GM23338 (cell line): Measurements from ENCODE around the gene SMIM30. TPM values are rescaled to one million over a fixed set of nuclear protein-coding genes. Genes with fewer than 3 reads are reported as not detected.
"Not testable (repeated sequence)": the region's sequence is repeated elsewhere in the genome, so short reads cannot be mapped to it uniquely, and the experiment has no call there.

Experiments used
- ATAC-seq: fragments of 200-7000 bp; cut with Tn5 transposase; 3 replicates; pipeline ENCODE4 v1.9.1; 2020
- DNase-seq: peaks from one replicate; pipeline ENCODE4 v3.0.0-alpha.2; 2015; ENCODE audit warnings: low spot score
- H2AFZ ChIP-seq: fragments of 200-600 bp; sonication (generic); 2 replicates; pipeline ENCODE4 v1.8.0; 2016; ENCODE audit warnings: antibody characterized with exemption, mild to moderate bottlenecking, moderate library complexity
- H3F3A ChIP-seq: fragments of 200-600 bp; sonication (generic); replicated peaks from 2 replicates; pipeline ENCODE4 v1.8.0; 2017; ENCODE audit warnings: antibody characterized with exemption, mixed run types, low read depth
- H3K27ac ChIP-seq: fragments of 200-600 bp; sonication (generic); 2 replicates; pipeline ENCODE4 v1.6.1; 2016; ENCODE audit warnings: low read depth
- H3K27me3 ChIP-seq: fragments of 200-600 bp; sonication (generic); 2 replicates; pipeline ENCODE4 v1.8.0; 2016; ENCODE audit warnings: mild to moderate bottlenecking, mixed run types, moderate library complexity; ENCODE audit not compliant: insufficient read depth
- H3K36me3 ChIP-seq: fragments of 200-600 bp; sonication (generic); 2 replicates; pipeline ENCODE4 v1.8.0; 2016; ENCODE audit warnings: mild to moderate bottlenecking; ENCODE audit not compliant: insufficient read depth
- H3K4me1 ChIP-seq: fragments of 200-600 bp; sonication (generic); 2 replicates; pipeline ENCODE4 v1.8.0; 2016; ENCODE audit warnings: mild to moderate bottlenecking, moderate library complexity; ENCODE audit not compliant: insufficient read depth
- H3K4me2 ChIP-seq: fragments of 200-600 bp; sonication (generic); 2 replicates; pipeline ENCODE4 v1.7.1; 2017; ENCODE audit warnings: mixed run types
- H3K4me3 ChIP-seq: fragments of 200-600 bp; sonication (generic); 2 replicates; pipeline ENCODE4 v1.6.1; 2016; ENCODE audit warnings: mixed run types
- H3K79me2 ChIP-seq: fragments of 200-600 bp; sonication (generic); replicated peaks from 2 replicates; pipeline ENCODE4 v1.8.0; 2017; ENCODE audit warnings: mild to moderate bottlenecking; ENCODE audit not compliant: insufficient read depth
- H3K9me2 ChIP-seq: fragments of 200-600 bp; sonication (generic); 2 replicates; pipeline ENCODE4 v1.8.0; 2017; ENCODE audit not compliant: insufficient read depth
- H4K20me1 ChIP-seq: fragments of 200-600 bp; sonication (generic); replicated peaks from 2 replicates; pipeline ENCODE4 v1.8.0; 2017; ENCODE audit warnings: mild to moderate bottlenecking; ENCODE audit not compliant: insufficient read depth
- H3K27ac Mint-ChIP-seq: 2 replicates; pipeline ENCODE4 v1.8.0; 2020; ENCODE audit warnings: inconsistent platforms, mild to moderate bottlenecking, moderate library complexity, mixed read lengths
- H3K27me3 Mint-ChIP-seq: 3 replicates; pipeline ENCODE4 v1.8.0; 2022; ENCODE audit warnings: low read depth, mild to moderate bottlenecking, moderate library complexity, mixed read lengths, inconsistent platforms; ENCODE audit not compliant: insufficient read depth, poor library complexity
- H3K36me3 Mint-ChIP-seq: 3 replicates; pipeline ENCODE4 v1.8.0; 2021; ENCODE audit warnings: low read depth, mild to moderate bottlenecking, inconsistent platforms, moderate library complexity, mixed read lengths
- H3K4me1 Mint-ChIP-seq: 3 replicates; pipeline ENCODE4 v1.8.0; 2020; ENCODE audit warnings: mild to moderate bottlenecking, inconsistent platforms, mixed read lengths
- H3K4me3 Mint-ChIP-seq: 3 replicates; pipeline ENCODE4 v1.8.0; 2021; ENCODE audit warnings: moderate library complexity, mild to moderate bottlenecking, inconsistent platforms, mixed read lengths
- H3K9me3 Mint-ChIP-seq: 3 replicates; pipeline ENCODE4 v1.8.0; 2020; ENCODE audit warnings: moderate library complexity, mild to moderate bottlenecking, inconsistent platforms, mixed read lengths
- CREB1 ChIP-seq: fragments of 250-450 bp; sonication (Bioruptor Pico); IDR thresholded peaks from 2 replicates; pipeline ENCODE4 v1.5.0; 2020; ENCODE audit warnings: low read depth, mild to moderate bottlenecking, moderate library complexity
- EZH2 ChIP-seq: fragments of 200-600 bp; sonication (generic); IDR thresholded peaks from one replicate; pipeline ENCODE4 v1.8.0; 2017; ENCODE audit warnings: antibody characterized with exemption, mild to moderate bottlenecking, low read depth; ENCODE audit not compliant: unreplicated experiment
- NANOG ChIP-seq: IDR thresholded peaks from 2 replicates; pipeline ENCODE4 v1.6.1; 2016; ENCODE audit warnings: antibody characterized with exemption, borderline replicate concordance
- POLR2AphosphoS5 ChIP-seq: IDR thresholded peaks from 2 replicates; pipeline ENCODE4 v1.6.1; 2016; ENCODE audit warnings: antibody characterized with exemption, low read depth
- STAT1 ChIP-seq: IDR thresholded peaks from one replicate; pipeline ENCODE4 v1.6.1; 2016; ENCODE audit warnings: antibody characterized with exemption; ENCODE audit not compliant: unreplicated experiment
- ZNF331 ChIP-seq: fragments of 250-450 bp; sonication (Bioruptor Pico); IDR thresholded peaks from 2 replicates; pipeline ENCODE4 v1.5.0; 2020; ENCODE audit warnings: low read depth, mild to moderate bottlenecking, moderate library complexity
- long read RNA-seq: library from polyadenylated mRNA; unstranded; transcript quantifications from one replicate; pipeline ENCODE4 v2.0.0, GENCODE V29; 2020; ENCODE audit not compliant: unreplicated experiment
- polyA plus RNA-seq: library from polyadenylated mRNA; unstranded; fragments of >200 nt; fragmentation: Nextera tagmentation; extraction: Ambion mirVana; gene quantifications from 2 replicates; pipeline ENCODE4 v1.2.1, GENCODE V29; 2016
- total RNA-seq: library from RNA; depleted of rRNA; stranded (reverse); fragments of >200 nt; shearing (Covaris generic); gene quantifications from 2 replicates; pipeline ENCODE4 v1.2.3, GENCODE V29; 2014; rRNA removed
- TF ChIP-seq, protein P1 (sequence below): IDR thresholded peaks from one replicate; pipeline ENCODE4 v1.6.1; 2018; ENCODE audit warnings: antibody characterized with exemption; ENCODE audit not compliant: unreplicated experiment
- TF ChIP-seq, protein P2 (sequence below), 2 experiments: fragments of 200-600 bp in 1 of 2; sonication (generic) in 1 of 2; conservative IDR thresholded peaks; 2 replicates each; pipeline versions ENCODE4 v1.5.1 to v1.6.1; 2016 to 2017; ENCODE audit warnings: antibody characterized with exemption in 2 of 2, low read depth in 2 of 2, mild to moderate bottlenecking in 2 of 2, moderate library complexity in 1 of 2
- TF ChIP-seq, protein P3 (sequence below): IDR thresholded peaks from 2 replicates; pipeline ENCODE4 v1.6.1; 2016; ENCODE audit warnings: antibody characterized with exemption

Gene SMIM30, protein sequence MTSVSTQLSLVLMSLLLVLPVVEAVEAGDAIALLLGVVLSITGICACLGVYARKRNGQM
- total RNA-seq (40.6 and 68.4 TPM in 2 replicates), polyA plus RNA-seq (148 and 150 TPM in 2 replicates)
- long read RNA-seq, transcript SMIM30-201 (3 exons, 1,070 nt), result major isoform, 21 of 29 reads
- long read RNA-seq, partial matches to known transcripts, result 0 of 29 reads
- long read RNA-seq, other reads (novel, unspliced or antisense), result 2 of 29 reads

DNA sequence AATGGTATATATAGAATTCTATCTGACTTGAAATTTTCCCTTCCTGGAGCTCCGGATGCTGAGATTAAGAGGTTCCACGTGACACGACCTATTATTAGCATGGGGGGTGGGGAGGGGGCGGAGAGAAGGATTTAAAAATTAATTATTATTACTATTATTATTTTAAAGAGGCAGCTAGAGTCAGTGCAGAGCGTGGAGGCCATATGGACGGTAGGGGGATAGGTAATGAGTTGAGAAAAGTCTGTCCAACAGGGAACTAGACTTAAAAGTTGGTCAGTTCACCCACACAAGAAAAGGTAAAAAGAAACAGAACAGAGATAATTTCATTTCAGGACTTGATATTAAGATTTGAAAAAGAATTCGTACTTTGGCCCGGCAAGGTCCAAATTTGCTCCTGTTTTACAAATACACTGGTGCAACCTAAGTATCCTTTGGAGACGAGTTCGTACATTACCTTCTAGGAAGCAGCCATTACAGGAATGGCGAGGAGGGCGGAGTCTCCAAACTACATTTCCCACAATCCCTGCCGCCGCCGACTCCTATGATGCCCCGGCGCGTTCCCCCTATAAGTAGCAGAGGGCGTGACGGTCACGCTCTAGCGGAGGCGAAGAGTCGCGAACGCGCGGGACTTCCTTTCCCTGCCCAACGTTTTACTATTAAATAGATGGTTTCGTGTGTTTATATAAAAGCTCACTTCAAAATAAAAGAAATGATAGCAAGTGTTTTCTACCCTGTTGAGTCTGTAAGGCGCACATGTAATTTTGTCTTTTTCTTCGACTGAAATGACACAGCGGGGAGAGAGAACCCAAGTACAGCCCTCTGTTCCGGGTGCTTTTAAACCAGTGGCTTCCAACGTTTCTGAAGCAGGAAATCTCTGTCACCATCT is at the start of gene SMIM30:
Gene SMIM30, minus strand, starts transcription at position 481 of the 886 bp plus-strand sequence. CDS start 976 bp downstream, outside the sequence.
- H3K4me3 Mint-ChIP-seq, result peak within 1 kb of the TSS; percentile 92
- peak within 1 kb of the TSS; percentile 77 for H3K4me2 ChIP-seq
- no peak within 1 kb of the TSS for H3K27ac ChIP-seq
- H3K36me3 ChIP-seq, result no peaks in the 10 kb centered on the region
- no peaks in the 10 kb centered on the region for H3F3A ChIP-seq
- peak within 1 kb of the TSS; percentile 93 for H3K27ac Mint-ChIP-seq
- no peaks in the 10 kb centered on the region for H3K4me1 ChIP-seq
- H3K4me1 Mint-ChIP-seq, result peaks cover 18% of the 10 kb centered on the region; the same call in 2 of the 3 replicates
- 0 out of 2 replicates have a peak, but pooled peaks cover 6% of the 10 kb centered on the region for H3K27me3 ChIP-seq
- H3K4me3 ChIP-seq, result peak within 1 kb of the TSS; percentile 74
- peaks cover 5% of the 10 kb centered on the region for H3K27me3 Mint-ChIP-seq
- ATAC-seq, result peak; percentile 99
- no peaks in the 10 kb centered on the region for H3K9me3 Mint-ChIP-seq
- peaks cover 4% of the 10 kb centered on the region; the same call in 1 of the 2 replicates for H3K79me2 ChIP-seq
- TF ChIP-seq CREB1 (CRISPR knock-in tag), result peak; percentile 80
- no peak for TF ChIP-seq EZH2
- TF ChIP-seq, protein P1, sequence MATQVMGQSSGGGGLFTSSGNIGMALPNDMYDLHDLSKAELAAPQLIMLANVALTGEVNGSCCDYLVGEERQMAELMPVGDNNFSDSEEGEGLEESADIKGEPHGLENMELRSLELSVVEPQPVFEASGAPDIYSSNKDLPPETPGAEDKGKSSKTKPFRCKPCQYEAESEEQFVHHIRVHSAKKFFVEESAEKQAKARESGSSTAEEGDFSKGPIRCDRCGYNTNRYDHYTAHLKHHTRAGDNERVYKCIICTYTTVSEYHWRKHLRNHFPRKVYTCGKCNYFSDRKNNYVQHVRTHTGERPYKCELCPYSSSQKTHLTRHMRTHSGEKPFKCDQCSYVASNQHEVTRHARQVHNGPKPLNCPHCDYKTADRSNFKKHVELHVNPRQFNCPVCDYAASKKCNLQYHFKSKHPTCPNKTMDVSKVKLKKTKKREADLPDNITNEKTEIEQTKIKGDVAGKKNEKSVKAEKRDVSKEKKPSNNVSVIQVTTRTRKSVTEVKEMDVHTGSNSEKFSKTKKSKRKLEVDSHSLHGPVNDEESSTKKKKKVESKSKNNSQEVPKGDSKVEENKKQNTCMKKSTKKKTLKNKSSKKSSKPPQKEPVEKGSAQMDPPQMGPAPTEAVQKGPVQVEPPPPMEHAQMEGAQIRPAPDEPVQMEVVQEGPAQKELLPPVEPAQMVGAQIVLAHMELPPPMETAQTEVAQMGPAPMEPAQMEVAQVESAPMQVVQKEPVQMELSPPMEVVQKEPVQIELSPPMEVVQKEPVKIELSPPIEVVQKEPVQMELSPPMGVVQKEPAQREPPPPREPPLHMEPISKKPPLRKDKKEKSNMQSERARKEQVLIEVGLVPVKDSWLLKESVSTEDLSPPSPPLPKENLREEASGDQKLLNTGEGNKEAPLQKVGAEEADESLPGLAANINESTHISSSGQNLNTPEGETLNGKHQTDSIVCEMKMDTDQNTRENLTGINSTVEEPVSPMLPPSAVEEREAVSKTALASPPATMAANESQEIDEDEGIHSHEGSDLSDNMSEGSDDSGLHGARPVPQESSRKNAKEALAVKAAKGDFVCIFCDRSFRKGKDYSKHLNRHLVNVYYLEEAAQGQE, result no peak
- TF ChIP-seq NANOG, result no peak
- TF ChIP-seq ZNF331 (CRISPR knock-in tag), result no peak
- peak; percentile 93 for TF ChIP-seq POLR2AphosphoS5
- TF ChIP-seq, protein P2, sequence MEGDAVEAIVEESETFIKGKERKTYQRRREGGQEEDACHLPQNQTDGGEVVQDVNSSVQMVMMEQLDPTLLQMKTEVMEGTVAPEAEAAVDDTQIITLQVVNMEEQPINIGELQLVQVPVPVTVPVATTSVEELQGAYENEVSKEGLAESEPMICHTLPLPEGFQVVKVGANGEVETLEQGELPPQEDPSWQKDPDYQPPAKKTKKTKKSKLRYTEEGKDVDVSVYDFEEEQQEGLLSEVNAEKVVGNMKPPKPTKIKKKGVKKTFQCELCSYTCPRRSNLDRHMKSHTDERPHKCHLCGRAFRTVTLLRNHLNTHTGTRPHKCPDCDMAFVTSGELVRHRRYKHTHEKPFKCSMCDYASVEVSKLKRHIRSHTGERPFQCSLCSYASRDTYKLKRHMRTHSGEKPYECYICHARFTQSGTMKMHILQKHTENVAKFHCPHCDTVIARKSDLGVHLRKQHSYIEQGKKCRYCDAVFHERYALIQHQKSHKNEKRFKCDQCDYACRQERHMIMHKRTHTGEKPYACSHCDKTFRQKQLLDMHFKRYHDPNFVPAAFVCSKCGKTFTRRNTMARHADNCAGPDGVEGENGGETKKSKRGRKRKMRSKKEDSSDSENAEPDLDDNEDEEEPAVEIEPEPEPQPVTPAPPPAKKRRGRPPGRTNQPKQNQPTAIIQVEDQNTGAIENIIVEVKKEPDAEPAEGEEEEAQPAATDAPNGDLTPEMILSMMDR (conservative IDR thresholded peaks at IDR 0.05; ENCODE audit: low read depth in 2 of 2), result no peak
- TF ChIP-seq, protein P3, sequence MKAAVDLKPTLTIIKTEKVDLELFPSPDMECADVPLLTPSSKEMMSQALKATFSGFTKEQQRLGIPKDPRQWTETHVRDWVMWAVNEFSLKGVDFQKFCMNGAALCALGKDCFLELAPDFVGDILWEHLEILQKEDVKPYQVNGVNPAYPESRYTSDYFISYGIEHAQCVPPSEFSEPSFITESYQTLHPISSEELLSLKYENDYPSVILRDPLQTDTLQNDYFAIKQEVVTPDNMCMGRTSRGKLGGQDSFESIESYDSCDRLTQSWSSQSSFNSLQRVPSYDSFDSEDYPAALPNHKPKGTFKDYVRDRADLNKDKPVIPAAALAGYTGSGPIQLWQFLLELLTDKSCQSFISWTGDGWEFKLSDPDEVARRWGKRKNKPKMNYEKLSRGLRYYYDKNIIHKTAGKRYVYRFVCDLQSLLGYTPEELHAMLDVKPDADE, result peak; percentile 82; the same call in 1 of the 2 replicates
- TF ChIP-seq STAT1, result no peak
- H3K36me3 Mint-ChIP-seq, result peaks cover 24% of the 10 kb centered on the region
- H4K20me1 ChIP-seq, result no peaks in the 10 kb centered on the region; the same call in 1 of the 2 replicates
- peak; percentile 96 for DNase-seq
- no peaks in the 10 kb centered on the region for H3K9me2 ChIP-seq
- peak within 1 kb of the TSS; percentile 88 for H2AFZ ChIP-seq

DNA sequence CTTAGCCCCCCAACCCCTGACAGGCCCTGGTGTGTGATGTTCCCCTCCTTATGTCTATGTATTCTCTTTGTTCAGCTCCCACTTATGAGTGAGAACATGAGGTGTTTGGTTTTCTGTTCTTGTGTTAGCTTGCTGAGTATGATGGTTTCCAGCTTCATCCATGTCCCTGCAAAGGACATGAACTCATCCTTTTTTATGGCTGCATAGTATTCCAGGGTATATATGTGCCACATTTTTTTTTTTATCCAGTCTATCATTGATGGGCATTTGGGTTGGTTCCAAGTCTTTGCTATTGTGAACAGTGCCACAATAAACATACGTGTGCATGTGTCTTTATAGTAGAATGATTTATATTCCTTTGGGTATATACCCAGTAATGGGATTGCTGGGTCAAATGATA is 47.8 kb upstream of the SMIM30 start:
- not testable (repeated sequence) for H3K4me2 ChIP-seq, H3K4me1 ChIP-seq, H3K4me3 ChIP-seq, H3K36me3 Mint-ChIP-seq, H3F3A ChIP-seq, DNase-seq, H3K27me3 Mint-ChIP-seq, H2AFZ ChIP-seq, H3K9me3 Mint-ChIP-seq, H3K27me3 ChIP-seq, H3K36me3 ChIP-seq, H4K20me1 ChIP-seq, H3K27ac Mint-ChIP-seq, H3K9me2 ChIP-seq, H3K4me1 Mint-ChIP-seq, ATAC-seq, H3K79me2 ChIP-seq, H3K27ac ChIP-seq, H3K4me3 Mint-ChIP-seq
